ENCODE data around the gene SPSB3.

The SPSB3 gene

DNA sequence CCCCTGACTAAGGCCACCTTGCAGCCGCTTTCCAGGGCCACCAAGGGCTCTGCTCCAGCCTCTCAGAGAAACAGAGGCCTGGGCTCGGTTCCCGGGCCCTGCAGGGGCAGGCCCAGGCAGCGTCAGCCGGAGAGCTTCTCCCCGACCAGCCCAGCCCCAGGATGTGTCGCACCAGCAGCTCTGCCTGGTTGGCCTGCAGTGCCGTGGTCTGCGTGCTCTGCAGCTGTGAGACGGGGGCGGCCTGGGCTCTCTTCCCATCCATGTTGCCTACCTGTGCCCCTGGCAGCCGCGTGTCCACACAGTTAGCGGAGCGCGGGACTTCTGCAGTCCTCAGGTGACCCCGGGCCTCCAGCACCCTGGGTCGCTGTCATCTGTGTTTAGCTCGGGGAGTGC is 6.3 kb upstream of the SPSB3 start:
- no peak for DNase-seq (ENCODE audit: low spot score)

DNA sequence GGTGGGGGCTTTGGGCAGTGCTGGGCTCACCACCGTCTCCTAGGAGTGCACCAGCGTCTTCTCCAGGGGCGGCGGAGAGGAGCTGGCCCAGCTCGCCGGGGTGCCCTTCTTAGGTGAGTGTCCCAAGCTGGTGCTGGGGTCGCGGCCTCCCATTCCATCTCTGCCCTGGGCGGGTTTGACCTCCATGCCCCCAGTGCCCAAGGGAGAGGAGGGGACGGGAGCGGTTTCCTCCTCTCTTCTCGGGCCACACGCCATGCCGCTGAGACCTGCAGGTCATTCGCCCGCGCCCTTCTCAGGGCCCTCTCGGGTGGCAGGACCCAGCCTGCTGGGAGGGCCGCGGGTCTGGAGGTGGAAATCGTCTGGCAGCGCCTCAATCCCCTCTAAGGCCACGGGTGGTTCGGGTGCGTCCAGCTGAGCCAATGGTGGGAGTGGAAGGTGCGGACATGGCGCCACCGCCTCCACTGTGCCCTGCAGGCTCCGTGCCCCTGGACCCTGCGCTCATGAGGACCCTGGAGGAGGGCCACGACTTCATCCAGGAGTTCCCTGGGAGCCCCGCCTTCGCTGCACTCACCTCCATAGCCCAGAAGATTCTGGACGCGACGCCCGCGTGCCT is 5.8 kb upstream of the SPSB3 start:
- DNase-seq (ENCODE audit: low spot score): no peak

- DNase-seq (ENCODE audit: low spot score): no peak
Measured at GRCh38 chr16:1787322-1788094, 5.1 kb upstream of the SPSB3 start.

DNA sequence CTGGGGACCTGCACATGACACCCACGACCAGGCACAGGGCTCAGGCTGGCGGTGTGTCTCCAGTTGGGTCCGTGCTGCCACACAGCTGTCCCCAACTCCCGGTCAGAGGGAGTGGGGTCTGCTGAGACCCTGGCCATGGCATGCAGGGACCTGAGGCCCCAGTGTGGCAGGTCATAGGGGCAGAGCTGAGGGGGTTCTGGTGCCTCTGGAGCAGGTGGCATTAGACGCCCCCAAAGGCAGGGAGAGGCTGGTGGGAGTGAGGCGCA is 4.6 kb upstream of the SPSB3 start:
- no peak for DNase-seq (ENCODE audit: low spot score)

GRCh38 chr16:1786242-1787055 is 4.1 kb upstream of the SPSB3 start:
- DNase-seq (ENCODE audit: low spot score): no peak

DNA sequence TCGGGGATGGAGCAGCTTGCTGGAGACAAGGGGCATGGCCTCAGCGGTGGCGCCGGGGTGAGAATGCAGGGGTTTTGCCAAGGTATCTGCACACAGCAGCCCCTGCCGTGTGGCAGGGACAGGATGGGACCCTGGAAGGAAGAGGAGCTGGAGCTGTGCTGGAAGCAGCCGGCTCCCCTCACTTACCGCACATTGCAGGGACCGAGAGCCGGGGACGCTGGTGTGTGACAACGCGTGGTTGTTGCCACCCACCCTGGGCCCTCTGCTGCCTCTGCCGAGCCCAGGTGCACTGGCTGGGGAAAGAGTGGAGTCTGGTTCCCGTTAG is 3.4 kb upstream of the SPSB3 start:
- DNase-seq (ENCODE audit: low spot score): no peak

- DNase-seq (ENCODE audit: low spot score): no peak
Measured at GRCh38 chr16:1784977-1785845, 2.8 kb upstream of the SPSB3 start.

DNA sequence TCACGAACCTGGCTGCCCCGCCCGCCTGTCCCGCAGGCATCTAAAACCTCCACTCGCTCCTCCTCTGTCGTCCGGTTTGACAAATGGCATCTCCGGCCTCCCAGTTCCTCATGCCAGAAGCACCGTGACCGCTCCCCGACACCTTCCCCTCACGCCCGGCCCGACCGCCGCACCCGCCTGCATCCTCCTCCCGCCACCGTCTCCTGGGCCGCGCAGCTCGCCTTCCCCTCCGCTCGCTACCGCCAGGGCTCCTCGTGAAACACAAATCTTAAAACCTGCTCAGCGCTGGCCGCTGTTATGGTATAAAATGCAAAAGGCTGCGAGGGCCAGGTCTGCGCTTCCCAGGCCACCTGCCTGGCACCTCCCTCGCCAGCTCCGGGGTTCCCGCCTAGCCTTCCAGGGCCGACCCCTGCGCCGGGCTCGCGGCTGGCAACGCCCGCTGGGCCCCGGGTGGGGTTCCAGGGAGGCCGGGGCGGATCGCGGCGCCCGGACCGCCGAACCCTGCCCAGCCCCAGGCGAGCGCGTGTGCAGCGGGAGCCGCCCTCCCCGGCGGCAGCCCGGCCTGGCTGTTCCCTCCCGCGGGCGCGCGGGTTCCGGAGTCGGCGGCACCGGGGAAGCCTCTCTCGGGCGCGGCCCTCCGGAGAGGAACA is 488 bp downstream of the SPSB3 start:
- no peak for DNase-seq (ENCODE audit: low spot score)

GRCh38 chr16:1781254-1781653 is 1.1 kb downstream of the SPSB3 start:
- no peak for DNase-seq (ENCODE audit: low spot score)

GRCh38 chr16:1780677-1781072 is 1.7 kb downstream of the SPSB3 start:
- DNase-seq (ENCODE audit: low spot score): no peak

DNA sequence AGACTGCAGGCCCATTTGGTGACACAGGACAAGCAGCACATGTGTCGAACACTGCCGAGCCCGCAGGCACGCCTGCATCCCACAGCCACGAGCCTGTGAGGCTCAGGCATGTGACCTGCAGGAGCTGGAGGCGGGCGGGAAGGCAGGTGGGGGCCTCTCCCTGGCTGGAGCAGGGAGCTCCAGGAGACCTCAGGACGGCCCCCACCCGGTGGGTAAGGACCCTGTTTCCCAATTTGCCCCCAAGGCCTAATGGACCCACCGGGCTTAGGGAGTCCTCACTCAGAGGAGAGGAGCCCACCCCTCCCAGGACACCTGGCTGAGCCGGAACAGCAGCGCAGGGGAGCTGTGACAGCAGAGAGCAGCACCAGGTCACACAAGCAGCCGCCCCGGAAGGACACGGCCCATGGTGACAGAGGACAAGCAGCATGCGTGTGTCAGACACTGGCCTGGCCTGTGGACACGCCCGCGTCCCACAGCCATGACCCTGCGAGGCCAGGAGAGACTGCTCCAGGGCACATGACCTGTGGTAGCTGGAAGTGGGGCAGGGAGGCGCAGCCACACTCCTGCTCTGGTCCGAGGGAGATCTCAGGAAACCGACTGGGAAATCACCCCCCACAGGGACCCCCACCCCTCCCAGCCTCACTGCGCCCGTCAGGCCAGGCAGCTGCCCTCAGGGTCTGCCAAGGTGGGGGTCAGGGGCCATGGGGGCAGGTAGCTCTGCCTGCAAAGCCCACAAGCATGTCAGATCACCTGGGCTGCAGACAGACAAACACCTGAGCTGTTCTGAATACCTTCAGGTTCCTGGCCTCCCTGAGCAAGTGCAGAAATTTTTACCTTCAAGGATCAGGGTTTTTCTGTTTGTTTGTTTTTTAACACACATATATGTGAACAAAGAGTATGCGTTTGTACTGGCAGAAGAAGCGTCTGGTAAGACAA is 2.4 kb downstream of the SPSB3 start:
- no peak for DNase-seq (ENCODE audit: low spot score)

DNA sequence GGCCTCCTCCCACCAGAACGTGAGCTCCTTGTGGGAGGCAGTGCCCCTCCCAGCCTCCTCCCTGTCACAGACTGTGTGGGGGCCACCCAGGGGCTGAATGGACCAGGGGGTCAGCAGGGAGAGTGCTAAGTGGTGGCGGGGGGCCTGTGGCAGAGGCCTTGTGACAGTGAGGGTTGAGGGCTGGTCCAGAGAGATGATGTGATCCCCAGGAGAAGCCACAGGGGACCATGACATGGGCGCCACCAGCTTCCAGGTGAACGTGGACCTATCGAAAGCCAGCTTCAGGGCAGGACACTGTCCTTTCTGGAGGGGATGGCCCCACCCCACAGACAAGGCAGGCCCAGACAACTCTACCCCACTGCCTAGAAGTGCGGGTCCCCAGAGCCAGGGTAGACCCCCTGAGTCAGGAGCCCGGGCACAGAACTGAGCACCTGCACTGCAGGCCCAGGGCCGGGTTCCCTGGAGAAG is 3.1 kb downstream of the SPSB3 start:
- no peak for DNase-seq (ENCODE audit: low spot score)

GRCh38 chr16:1778200-1779179 is 3.9 kb downstream of the SPSB3 start:
- DNase-seq (ENCODE audit: low spot score): no peak

DNA sequence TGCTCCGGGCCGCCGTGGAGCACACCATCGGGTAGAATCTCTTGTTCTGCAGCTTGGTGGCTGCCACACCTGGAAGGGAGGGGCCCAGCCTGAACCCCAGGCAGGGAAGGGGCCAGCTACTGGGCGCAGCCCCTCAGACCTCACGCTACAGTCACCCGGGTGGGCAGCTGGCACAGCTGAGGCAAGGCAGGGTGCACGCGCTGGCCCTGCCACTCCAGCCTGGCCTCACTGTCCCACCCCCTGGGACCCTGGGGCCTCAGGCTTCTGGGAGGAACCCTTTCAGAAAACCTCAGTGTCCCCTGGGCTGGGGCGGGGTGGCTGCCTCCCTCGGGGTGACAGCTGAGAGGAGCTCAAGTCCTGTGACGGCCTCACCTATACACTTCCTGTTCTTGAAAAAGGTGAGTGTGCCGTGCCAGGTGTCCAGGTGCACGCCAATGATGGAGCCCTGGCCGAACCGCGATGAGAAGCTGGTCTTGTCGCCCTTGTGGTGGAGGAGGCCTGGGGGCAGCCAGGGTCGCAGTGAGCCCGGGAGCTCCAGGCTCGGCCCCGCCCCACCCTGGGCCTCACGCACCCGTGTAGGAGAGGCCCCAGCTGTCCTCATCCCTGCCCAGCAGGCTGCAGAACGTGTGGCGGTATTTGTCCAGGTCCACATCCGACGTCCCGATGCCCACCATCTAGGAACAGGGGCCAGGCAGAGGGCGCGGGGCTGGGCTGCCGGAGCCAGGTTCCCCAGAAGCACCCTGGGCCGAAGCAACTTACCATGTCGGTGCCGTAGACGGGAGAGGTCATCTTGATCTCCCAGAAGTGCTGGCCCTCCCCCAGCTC is 4.8 kb downstream of the SPSB3 start:
- DNase-seq (ENCODE audit: low spot score): no peak

DNA sequence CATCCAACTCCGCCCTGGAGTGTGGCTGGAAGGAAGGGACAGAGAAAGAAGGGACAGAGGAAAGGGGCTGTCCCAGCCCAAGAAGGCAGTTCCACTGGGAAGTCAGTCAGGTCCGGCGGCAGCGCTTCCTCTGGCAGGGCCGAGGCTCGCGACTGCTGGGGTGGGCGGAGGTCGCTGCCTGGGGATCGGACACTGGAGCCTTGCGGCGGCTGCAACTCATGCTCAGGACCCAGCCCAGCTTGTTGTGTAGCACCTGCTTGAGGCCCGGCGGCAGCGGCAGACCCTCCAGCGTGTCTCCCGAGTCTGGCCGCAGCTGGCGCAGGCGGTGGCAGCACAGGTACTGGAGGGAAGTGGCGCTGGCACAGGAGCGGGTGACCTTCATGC is 5.4 kb downstream of the SPSB3 start:
- no peak for DNase-seq (ENCODE audit: low spot score)

- no peak for DNase-seq (ENCODE audit: low spot score)
Measured at GRCh38 chr16:1776672-1776955, 5.8 kb downstream of the SPSB3 start.

DNA sequence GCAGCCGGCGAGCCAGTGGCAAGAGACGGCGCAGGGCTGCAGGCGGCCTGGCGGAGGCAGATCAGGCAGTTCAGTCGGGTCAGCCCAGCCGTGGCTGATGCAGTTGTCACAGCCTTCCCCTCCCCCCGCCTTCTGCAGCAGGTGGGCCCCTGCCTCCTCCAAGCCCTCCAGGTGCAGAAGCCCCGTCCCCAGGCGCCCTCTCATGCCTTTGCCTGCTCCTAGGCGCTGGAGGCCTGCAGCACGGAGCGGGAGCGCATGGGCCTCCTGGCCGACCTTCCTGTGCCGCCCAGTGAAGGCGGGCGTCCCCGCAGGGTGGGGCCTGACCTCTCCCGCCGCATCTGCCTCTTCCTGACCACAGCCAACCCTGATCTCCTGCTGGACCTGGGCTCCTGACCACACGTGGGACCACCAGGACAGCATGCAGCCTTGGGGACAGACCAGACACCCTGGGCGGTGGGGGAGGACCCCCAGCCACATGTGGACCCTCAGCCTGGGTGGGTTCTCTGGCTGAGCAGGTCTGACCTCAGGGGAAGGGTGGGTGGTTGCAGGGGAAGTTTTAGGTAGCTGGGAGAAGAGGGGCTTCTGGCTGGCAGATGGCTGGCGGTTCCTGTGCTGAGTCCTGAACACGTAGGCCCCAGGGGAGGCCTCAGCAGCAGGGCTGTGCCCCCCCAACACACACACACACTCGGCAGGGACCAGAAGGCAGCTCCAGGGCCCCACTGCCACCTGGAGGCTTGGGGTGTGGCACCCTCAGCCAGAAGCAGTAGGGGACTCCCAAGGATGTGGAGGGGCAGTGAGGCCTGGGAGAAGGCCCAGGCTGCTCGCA is 6.3 kb downstream of the SPSB3 start:
- DNase-seq (ENCODE audit: low spot score): no peak

All from RKO (cell line).